ENCODE measurements around the gene C1QL4.

C1QL4 gene

GRCh38 chr12:49298160-49298559 is 38.8 kb downstream of the C1QL4 start:
- TF ChIP-seq CSDC2 (CRISPR knock-in tag; IDR thresholded peaks at IDR 0.05) (no peak), CREB5 (CRISPR knock-in tag; IDR thresholded peaks at IDR 0.05; ENCODE audit: low read depth) (no peak), TCF4 (CRISPR knock-in tag; IDR thresholded peaks at IDR 0.05; ENCODE audit: borderline replicate concordance) (no peak), ZNF8 (CRISPR knock-in tag; IDR thresholded peaks at IDR 0.05) (no peak), ESRRG (CRISPR knock-in tag; IDR thresholded peaks at IDR 0.05) (no peak), ZNF565 (CRISPR knock-in tag; conservative IDR thresholded peaks at IDR 0.05; ENCODE audit: low read depth) (no peak), BACH2 (CRISPR knock-in tag; IDR thresholded peaks at IDR 0.05; ENCODE audit: borderline replicate concordance) (no peak), GLIS3 (CRISPR knock-in tag; IDR thresholded peaks at IDR 0.05) (no peak), TOX (CRISPR knock-in tag; IDR thresholded peaks at IDR 0.05; ENCODE audit: borderline replicate concordance) (no peak), ZFP30 (CRISPR knock-in tag; IDR thresholded peaks at IDR 0.05) (no peak), ZC3H10 (CRISPR knock-in tag; IDR thresholded peaks at IDR 0.05) (no peak), ZNF70 (CRISPR knock-in tag; IDR thresholded peaks at IDR 0.05) (no peak), PATZ1 (CRISPR knock-in tag; IDR thresholded peaks at IDR 0.05; ENCODE audit: borderline replicate concordance) (no peak), ZFP3 (CRISPR knock-in tag; IDR thresholded peaks at IDR 0.05) (no peak), CSRNP3 (CRISPR knock-in tag; IDR thresholded peaks at IDR 0.05) (no peak), RARB (CRISPR knock-in tag; IDR thresholded peaks at IDR 0.05) (no peak), ARNTL (CRISPR knock-in tag; IDR thresholded peaks at IDR 0.05; ENCODE audit: borderline replicate concordance, low read depth) (no peak)
- ATAC-seq = peak; percentile 33; the same call in 1 of the 3 replicates

- ATAC-seq = no peak
- TF ChIP-seq ZNF565 (CRISPR knock-in tag; conservative IDR thresholded peaks at IDR 0.05; ENCODE audit: low read depth) (no peak), ZFP30 (CRISPR knock-in tag; IDR thresholded peaks at IDR 0.05) (no peak), PPARA (CRISPR knock-in tag; IDR thresholded peaks at IDR 0.05; ENCODE audit: borderline replicate concordance) (no peak), TCF4 (CRISPR knock-in tag; IDR thresholded peaks at IDR 0.05; ENCODE audit: borderline replicate concordance) (no peak), POU6F1 (CRISPR knock-in tag; IDR thresholded peaks at IDR 0.05; ENCODE audit: borderline replicate concordance, low read depth) (no peak), TSHZ2 (CRISPR knock-in tag; IDR thresholded peaks at IDR 0.05) (no peak), ESRRG (CRISPR knock-in tag; IDR thresholded peaks at IDR 0.05) (no peak), CSRNP3 (CRISPR knock-in tag; IDR thresholded peaks at IDR 0.05) (no peak)
These were observed 39.3 kb downstream of the C1QL4 start for GRCh38 chr12:49297695-49298060.

Measured in SK-N-SH treated with all-trans-retinoic acid at 6 μM for 48 hours (cell line).